C4-2B (cell line): ENCODE data around the gene NRTN.

Experiments
- H3K27ac ChIP-seq: fragments of 450-650 bp; 2 replicates; pipeline ENCODE4 v1.5.1; 2017
- CTCF ChIP-seq: fragments of 450-650 bp; conservative IDR thresholded peaks from 2 replicates; pipeline ENCODE4 v1.5.1; 2017; ENCODE audit warnings: mild to moderate bottlenecking
- ZFX ChIP-seq: fragments of 450-650 bp; IDR thresholded peaks from 2 replicates; pipeline ENCODE4 v1.6.1; 2017

NRTN gene

DNA sequence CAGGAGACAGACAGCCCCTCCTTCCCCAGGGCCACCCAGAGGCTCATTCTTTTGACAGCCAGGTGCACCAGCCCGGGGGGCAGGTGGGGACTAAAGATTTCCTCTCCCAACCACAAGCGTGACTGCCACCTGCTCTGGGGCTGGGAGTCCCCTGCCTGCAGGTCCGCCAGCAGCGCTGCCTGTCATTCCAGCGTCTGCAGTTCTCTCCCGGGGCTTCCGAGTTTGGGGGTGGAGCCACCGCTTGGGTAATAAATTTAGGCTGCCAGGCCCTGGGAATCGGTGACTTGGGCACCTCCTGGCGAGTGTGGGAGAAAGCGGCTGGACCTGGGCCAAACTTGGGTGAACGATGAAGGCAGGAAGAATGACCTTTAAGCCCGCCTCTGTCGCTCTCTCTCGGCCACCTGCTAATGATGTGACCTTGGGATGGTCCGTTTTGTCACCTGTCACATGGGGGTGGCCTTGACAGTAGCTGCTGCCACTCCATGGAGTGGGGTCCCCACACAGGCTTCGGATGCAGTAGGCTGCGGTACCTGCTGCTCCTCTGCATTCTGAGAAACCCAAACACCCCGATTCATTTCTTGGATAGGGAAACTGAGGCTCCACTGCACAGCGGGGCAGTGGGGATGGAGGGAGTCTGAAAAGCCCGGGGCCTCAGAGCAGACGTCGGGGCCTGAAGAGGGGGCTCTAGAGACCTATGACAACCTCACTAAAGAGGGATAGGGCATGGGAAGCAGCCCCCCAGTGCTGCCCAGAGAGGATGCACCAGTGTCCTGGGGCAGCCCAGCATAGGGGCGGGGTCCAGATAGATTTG is 21.9 kb downstream of the NRTN start:
- TF ChIP-seq CTCF, result no peak
- TF ChIP-seq ZFX, result no peak
- H3K27ac ChIP-seq, result peak overlapping the region; percentile 84; the same call in 1 of the 2 replicates

GRCh38 chr19:5827342-5827890 is 22.5 kb downstream of the NRTN start:
- peak overlapping the region; percentile 84 for H3K27ac ChIP-seq
- TF ChIP-seq CTCF, result no peak
- TF ChIP-seq ZFX, result no peak

- no peak for TF ChIP-seq CTCF
- TF ChIP-seq ZFX, result peak; percentile 26; the same call in 1 of the 2 replicates
- H3K27ac ChIP-seq, result peak overlapping the region; percentile 84
Measured at GRCh38 chr19:5827891-5828660, 23.2 kb downstream of the NRTN start.

DNA sequence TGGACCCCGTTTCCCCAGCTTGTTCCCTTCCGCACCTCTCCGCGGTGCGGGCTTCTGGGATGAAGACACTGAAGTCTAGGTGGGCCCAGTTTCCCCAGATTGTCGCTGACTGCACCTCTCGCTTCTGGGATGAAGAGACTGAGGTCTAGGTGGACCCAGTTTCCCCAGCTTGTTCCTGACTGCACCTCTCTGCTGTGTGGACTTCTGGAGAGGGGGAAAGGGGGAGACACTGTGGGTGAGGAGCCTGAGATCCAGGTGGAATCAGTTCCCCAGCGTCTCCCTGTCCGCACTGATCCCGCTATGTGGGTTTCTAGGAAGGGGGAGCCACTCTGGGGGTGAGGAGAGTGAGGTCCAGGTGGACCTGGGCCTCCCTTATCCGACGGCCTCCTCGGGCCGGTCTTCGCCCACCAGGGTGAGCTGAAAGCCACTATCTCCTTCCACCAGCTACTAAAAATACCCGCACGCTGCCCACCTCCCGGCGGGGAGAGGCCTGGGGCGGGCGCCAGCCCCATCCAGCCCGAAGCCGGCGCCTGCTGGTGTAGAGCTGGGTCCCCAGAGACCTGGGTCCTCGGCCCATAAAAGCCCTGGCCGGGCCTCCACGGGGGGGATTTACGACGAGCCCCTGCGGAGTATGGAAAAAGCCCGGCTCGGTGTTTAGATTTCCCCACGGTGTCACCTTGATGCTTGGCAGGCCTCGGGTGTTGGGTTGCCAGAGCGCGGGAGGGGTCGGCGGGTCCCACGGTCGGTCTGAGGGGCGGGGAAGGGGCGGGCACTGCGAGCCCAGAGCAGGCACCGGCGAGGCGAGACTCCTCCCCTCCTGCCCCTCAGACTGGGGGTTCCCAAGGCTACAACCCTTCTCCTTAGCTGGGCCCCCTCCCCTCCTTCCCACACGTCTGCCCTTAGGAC is 24.0 kb downstream of the NRTN start:
- TF ChIP-seq CTCF (no peak), ZFX (no peak)
- H3K27ac ChIP-seq, result peak overlapping the region; percentile 84

- H3K27ac ChIP-seq, result no peak overlapping the region; the same call in 1 of the 2 replicates
- TF ChIP-seq CTCF (no peak), ZFX (no peak)
Measured at GRCh38 chr19:5829567-5830310, 24.9 kb downstream of the NRTN start.

DNA sequence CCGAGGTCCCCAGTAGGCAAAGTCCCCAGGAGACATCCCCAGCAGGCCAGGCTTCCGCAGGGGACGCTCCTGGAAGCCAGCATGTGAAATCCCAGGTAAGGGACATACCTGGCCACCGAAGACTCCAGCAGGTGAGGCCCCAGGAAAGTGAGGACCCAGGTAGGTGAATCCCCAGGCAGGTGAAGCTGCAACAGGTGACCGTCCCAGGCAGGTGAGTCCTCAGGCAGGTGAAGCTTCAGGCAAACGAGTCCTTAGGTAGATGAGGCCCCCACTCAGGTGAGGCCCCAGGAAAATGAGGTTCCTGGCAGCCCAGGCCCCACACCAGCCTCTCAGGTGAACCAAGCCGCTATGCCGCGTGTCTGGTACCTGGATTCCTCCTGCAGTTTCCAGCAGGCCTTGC is 26.3 kb downstream of the NRTN start:
- no peak for TF ChIP-seq CTCF
- no peak for TF ChIP-seq ZFX
- no peak overlapping the region for H3K27ac ChIP-seq
